GM19438 (cell line): Measurements from ENCODE around the gene MAP2K3.

Experiments used
- ATAC-seq: cut with Tn5 transposase; IDR thresholded peaks from one replicate; pipeline ENCODE4 v1.9.1; 2021; ENCODE audit warnings: low read depth; ENCODE audit not compliant: unreplicated experiment

The MAP2K3 gene

GRCh38 chr17:21252796-21253645 is 31.5 kb upstream of the MAP2K3 start, which contains the start of gene NATD1:
Gene NATD1, minus strand, starts transcription at chr17:21253410. Its CDS starts 146 bp downstream, at chr17:21253264.
- ATAC-seq = peak; percentile 74

- ATAC-seq = no peak
Measured at GRCh38 chr17:21253646-21254441, 30.7 kb upstream of the MAP2K3 start.

GRCh38 chr17:21258593-21258992 is 25.9 kb upstream of the MAP2K3 start:
- ATAC-seq = no peak

- no peak for ATAC-seq
Measured at GRCh38 chr17:21262259-21262993, 22.1 kb upstream of the MAP2K3 start.

GRCh38 chr17:21263376-21263775 is 21.1 kb upstream of the MAP2K3 start:
- no peak for ATAC-seq

GRCh38 chr17:21268596-21269188 is 15.8 kb upstream of the MAP2K3 start:
- ATAC-seq = no peak

GRCh38 chr17:21269394-21269793 is 15.1 kb upstream of the MAP2K3 start:
- no peak for ATAC-seq

- no peak for ATAC-seq
Measured at GRCh38 chr17:21271454-21272183, 12.9 kb upstream of the MAP2K3 start.

- no peak for ATAC-seq
Measured at GRCh38 chr17:21272250-21272649, 12.3 kb upstream of the MAP2K3 start.

DNA sequence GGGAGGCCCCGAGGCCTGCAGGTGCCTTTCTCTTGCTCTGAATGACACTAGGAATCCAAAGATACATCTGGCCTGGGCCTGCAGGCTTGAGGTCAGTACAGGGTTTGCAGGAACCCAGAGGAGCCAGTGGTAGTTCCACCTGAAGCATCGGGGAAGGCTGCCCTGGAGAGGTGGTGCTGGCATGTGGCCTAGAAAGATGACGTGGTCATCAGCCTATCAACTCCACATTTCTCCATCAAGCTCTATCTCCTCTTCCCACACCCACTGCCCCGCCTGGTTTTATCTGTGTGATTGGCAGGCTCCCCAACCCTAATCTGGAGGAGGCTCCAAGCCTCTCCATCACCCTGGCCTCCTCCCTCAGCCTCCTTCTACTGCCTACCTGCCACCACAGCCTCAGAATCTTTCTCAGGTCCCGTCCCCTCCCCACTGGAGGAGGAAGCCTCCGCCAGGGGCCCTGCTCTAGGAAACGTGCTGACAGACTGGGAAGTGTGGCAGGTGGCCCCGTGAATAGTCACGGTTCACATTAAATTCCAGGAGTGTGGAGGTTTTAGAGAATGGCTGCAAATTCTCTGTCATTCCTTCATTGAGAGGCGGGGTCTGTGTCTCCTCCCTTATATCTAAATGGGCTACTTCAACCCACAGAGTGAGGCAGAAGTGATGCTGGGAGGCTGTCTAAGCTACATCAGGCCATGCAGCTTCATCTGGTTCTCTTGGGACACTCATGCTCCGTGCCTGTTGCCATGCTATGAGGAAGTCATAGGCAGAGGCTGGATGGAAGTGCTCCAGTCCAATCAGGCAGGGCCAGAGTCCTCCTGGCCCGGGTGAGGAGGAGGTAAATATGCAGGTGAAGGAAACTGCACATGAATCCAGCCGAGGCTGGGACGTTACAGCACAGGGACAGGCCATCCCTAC is 11.4 kb upstream of the MAP2K3 start:
- no peak for ATAC-seq

- no peak for ATAC-seq
Measured at GRCh38 chr17:21275047-21275578, 9.4 kb upstream of the MAP2K3 start.

GRCh38 chr17:21275579-21276263 is 8.8 kb upstream of the MAP2K3 start:
- peak; percentile 92 for ATAC-seq

- ATAC-seq = no peak
Measured at GRCh38 chr17:21276264-21276588, 8.3 kb upstream of the MAP2K3 start.

GRCh38 chr17:21277332-21277731 is 7.2 kb upstream of the MAP2K3 start:
- ATAC-seq = no peak

DNA sequence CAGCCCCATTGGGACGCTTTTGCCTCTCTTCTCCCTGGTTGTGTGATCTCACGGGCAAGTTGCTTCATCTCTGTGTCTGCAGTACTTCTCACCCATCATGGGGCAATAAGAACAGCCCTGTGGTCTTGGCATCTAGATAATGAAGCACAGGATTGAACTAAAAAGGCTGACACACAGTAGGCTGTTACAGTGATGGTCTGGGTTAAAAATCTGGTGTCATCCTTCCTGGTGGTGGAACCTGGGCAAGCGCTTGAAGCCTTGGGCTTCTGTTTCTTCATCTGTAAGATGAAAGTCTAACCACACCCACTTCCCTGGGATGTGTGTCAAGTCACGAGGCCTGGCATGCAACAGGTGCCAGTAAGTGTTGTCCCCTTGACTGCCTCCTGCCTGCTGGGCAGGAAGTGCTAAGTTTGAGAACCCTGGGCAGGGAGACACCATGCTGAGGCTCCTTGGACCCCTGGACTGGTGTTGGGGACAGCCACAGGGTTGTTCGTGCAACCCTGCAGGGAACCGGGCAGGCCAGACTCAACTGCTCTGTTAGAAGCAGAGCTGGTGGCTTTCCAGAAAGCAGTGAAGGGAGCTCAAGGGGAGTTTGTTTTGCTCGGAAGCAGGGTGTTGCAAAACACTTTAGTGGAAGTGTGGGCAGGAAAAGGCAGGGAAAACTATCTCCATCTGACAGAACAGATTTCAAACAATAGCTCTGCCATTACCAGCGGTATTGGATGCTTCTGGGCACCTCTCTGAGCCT is 5.9 kb upstream of the MAP2K3 start:
- no peak for ATAC-seq

DNA sequence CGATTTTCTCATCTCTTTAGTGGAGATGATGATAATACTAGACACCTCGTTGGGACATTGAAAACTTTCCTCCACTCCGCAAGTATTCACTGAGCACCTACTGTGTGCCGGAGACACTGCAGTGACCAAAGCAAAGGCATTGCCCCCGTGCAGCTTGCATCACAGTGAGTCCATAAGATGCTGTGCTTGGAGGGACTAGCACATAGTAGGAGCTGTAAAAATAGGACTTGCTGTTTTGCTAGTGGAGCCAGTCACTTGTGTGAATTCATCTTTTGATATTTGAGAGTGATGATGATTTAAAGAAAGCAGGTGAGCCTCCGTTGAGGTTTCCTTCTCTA is 5.3 kb upstream of the MAP2K3 start:
- ATAC-seq = no peak

DNA sequence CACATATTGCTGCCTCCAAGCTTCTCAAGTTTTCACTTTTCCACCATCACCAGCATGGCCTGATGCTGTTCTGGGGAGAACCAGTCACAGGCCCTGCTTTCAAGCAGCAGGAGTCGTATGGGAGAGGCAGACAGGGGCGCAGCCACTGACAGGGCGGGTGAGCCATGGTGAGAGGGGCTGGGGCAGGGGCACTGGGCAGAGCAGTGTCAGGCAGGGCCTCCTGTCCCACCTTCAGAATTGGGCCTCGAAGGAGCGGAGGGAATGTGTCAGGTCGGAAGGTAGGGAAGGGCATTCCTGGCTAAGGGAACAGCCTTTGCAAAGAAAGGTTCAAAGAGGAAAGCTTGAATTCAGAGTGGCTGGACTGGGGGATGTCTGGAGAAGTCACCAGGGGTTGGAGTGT is 4.9 kb upstream of the MAP2K3 start:
- ATAC-seq = no peak

- ATAC-seq = no peak
Measured at GRCh38 chr17:21280081-21280518, 4.4 kb upstream of the MAP2K3 start.
